ENCODE measurements around the gene ACKR1.

The ACKR1 gene

DNA sequence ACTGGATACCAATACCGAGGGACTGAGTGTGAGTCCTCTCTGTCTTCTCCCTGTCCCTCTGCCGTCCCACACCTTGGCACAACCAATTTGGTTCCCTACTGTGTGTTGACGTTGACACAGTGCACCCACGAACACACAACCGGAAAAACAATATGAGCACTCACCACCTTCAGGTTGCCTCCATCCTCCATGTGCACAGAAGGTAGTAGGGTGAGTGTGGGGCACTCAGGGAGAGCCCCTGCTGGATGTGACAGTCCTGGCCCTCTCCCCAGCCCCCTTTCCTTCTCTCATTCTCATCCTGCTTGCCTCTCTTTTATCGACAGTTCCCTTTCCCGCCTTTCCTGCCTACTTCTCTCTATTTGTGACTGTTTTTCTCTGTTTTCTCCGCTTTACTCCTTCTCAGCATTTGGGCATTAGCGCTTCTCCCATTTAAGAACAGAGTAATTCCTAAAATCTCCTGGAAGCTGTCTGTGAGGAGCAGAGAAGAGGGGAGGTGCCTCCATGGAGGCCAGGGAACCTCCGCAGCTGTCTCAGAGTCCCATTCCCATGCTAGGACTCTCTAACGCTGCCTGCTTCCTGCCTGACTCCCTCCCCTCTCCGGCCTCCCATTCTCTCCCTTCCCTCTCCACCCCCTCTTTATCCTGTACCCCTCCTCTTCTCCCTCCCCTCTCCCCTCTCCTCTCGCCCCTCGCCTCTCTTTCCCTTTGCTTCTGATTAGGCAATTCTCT, 16.9 kb upstream of the ACKR1 start:
- DNase-seq (ENCODE audit: low read depth in 2 of 2): no peak

DNA sequence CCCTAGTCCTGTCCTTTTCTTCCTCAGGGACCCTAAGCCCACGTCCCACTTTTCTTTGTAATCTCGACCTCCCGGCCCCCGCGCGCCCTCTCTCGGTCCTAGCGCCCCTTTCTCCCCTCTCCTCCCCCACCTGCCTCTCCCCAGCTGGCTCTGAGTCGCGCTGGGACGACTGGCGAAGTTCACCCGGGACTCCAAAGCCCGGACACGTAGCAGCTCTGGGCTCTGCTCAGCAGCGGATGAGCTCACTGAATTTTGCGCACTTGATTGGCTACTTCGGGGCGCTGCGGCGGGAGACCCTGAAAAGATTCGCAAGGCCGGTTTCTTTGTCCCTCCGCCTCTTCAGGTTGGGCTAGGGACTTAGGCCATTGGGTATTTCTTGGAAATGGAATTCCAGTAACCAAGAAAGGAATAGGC, 16.3 kb upstream of the ACKR1 start:
- no peak for DNase-seq (ENCODE audit: low read depth in 2 of 2)

DNA sequence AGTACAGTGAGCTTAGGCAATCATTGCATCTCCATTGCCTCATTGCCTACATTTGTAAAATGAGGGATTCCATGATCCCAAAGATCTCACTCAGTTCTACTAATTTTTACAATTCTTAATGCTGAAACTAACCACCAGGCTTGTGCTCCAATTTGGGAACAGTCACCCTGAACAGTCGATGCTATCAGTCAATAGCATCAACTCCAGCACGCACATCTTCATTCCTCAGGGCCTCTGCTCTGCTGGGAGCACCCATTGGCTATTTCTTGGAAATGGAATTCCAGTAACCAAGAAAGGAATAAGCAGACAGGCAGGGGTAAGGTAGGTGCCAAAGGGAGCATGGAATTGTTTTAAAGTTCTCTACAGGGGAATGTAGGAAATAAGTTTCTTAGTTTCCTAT, 14.2 kb upstream of the ACKR1 start:
- no peak for DNase-seq (ENCODE audit: low read depth in 2 of 2)

DNA sequence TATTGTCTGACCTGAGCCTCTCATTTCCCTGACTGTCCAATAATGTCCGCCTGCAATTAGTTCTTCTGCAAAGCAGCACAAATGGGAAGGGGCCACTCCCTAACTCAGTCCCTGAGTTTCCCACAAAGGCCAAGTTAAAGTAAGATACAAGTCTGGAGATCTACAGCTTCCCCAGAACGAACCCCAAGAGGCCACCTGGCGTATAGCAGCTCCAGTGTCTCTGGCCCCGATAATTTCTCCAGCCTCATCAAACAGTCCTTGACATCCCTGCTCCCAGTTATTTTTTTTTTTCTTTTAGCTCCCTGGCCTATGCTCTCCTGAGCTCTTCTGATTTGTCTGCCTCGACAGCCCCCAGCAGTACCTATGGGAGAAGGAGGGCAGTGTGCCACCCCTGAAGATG, 8.1 kb upstream of the ACKR1 start:
- DNase-seq (ENCODE audit: low read depth in 2 of 2): no peak

DNA sequence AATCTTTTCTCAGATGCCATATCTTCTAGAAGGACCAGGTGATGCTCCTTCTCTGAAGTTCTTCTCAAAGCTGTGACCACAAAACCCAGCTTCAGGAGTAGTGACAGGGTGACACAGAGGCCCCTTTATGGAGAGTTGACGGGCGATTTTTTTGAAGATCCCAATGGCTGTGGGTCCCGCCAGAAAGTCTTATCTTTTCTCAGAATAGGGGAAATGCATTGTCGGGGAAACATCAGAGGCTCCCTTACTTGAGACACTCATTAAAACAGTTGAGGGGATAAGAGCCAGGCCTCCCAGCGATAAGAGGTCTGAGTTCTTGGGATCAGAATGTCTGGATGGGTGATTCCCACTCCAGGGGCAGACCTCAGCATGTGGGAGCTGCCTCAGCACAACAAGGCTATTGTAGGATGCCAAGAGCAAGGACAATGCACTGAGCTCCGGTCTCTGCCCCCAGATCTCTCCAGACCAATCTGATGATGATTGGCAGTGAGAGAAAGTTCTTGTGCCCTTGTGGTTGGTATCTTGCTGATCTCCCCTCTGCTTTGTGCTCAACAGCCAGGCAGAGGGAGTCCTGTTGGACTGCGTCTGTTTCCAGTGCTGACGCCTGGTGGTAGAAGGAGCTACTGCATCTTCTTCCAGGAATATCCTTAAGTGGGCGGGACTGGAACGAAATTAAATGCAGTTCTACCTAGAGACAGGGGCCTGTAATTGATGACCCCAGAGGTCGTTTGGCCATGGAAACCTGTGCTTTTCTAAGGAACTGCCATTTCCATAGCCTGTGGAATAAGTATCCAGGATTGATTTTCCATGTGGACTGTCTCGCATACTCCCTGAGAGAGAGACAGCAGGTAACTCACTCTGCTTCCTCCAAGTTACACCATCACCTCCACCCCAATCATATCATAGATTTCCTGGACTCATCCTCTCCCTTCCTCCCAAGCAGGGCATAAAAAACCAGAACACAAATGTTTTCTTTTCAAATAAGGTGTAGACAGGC, 6.8 kb upstream of the ACKR1 start:
- no peak for DNase-seq (ENCODE audit: low read depth in 2 of 2)

DNA sequence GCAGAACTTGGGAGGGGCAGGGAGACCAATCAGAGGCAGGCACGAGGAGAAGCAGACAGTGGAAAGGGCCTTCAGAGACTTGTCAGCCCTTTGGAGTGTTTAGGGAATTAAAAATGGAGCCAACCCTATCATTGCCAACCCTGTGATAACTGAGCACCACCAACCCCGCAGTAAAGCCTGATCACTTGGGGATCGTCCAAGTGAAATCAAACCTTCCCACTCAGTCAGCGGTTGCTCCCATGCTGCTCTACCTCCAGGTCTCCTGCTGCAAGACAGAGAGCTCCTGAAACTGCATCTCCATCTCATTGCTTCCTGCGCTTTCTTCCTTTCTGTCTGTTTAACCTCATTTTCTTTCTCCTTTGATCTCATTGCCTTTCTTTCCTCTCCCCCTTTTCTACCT, 4.8 kb upstream of the ACKR1 start:
- DNase-seq (ENCODE audit: low read depth in 2 of 2): no peak

DNA sequence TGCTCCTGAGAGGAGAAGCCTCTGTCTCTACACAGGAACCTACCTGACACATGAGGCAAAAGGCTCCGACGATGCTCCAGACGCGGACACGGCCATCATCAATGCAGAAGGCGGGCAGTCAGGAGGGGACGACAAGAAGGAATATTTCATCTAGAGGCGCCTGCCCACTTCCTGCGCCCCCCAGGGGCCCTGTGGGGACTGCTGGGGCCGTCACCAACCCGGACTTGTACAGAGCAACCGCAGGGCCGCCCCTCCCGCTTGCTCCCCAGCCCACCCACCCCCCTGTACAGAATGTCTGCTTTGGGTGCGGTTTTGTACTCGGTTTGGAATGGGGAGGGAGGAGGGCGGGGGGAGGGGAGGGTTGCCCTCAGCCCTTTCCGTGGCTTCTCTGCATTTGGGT, 3.9 kb upstream of the ACKR1 start:
- DNase-seq (ENCODE audit: low read depth in 2 of 2): no peak

DNA sequence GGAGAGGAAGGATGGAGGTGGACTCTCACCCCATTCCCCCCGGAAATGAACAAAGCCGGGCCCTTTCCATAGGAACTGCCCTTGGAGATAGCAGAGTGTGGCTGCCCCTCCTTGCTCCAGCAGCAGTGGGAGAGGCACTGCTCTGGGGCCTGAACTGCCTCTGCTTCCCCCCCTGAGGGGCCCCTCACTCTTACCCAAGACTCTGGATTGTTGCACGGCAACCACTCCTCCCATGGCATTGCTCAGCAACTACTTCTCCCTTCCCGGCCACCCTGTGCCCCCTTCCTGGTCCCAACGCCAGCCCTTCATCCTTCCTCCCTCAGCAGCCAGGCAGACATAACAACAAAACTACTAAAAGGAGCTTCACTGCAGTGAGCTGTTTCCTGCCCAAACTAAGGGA, 3.0 kb upstream of the ACKR1 start:
- DNase-seq (ENCODE audit: low read depth in 2 of 2): no peak

DNA sequence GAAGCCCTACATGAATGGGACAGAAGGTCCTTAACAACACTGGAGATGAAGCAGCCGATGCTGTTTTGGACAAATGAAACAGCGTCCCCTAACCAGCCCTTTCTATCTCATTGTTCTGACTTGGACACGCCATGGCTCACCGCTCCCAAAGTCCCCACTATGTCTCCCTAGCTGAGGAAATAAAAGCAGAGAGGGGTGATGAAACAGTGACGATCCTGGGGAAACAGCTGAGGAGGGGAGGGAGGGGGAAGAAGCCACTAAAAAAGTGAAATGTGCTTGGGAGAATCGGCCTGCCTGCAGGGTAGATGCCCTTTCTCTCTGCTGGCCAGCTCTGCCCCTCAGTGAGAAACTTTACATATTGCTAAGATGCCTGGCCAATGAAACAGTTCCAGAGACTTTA, 1.1 kb upstream of the ACKR1 start:
- no peak for DNase-seq (ENCODE audit: low read depth in 2 of 2)

DNA sequence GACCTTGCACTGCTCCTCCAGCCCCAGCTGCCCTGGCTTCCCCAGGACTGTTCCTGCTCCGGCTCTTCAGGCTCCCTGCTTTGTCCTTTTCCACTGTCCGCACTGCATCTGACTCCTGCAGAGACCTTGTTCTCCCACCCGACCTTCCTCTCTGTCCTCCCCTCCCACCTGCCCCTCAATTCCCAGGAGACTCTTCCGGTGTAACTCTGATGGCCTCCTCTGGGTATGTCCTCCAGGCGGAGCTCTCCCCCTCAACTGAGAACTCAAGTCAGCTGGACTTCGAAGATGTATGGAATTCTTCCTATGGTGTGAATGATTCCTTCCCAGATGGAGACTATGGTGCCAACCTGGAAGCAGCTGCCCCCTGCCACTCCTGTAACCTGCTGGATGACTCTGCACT, 550 bp downstream of the ACKR1 start:
- DNase-seq (ENCODE audit: low read depth in 2 of 2): no peak

DNA sequence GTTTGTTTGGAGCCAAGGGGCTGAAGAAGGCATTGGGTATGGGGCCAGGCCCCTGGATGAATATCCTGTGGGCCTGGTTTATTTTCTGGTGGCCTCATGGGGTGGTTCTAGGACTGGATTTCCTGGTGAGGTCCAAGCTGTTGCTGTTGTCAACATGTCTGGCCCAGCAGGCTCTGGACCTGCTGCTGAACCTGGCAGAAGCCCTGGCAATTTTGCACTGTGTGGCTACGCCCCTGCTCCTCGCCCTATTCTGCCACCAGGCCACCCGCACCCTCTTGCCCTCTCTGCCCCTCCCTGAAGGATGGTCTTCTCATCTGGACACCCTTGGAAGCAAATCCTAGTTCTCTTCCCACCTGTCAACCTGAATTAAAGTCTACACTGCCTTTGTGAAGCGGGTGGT, 1.4 kb downstream of the ACKR1 start:
- DNase-seq (ENCODE audit: low read depth in 2 of 2): no peak

DNA sequence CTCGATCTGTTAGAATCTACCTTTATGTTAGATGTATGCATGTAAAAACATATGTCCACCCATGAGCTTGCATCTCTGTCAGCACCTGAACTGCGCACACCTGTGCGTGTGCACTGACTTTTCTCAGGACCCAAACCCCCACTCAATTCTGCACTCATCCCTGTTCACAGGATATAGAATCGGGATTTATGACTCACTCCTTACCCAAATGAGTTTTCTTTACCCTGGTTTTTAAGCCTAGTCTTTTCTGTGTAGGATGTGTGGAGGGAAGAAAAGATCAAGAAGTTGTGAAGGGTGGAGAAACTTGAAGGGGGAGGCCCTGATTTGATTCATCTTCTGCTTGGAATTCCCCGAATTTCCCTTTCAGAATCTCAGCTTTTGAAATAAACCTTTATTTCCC, 2.4 kb downstream of the ACKR1 start:
- DNase-seq (ENCODE audit: low read depth in 2 of 2): no peak

DNA sequence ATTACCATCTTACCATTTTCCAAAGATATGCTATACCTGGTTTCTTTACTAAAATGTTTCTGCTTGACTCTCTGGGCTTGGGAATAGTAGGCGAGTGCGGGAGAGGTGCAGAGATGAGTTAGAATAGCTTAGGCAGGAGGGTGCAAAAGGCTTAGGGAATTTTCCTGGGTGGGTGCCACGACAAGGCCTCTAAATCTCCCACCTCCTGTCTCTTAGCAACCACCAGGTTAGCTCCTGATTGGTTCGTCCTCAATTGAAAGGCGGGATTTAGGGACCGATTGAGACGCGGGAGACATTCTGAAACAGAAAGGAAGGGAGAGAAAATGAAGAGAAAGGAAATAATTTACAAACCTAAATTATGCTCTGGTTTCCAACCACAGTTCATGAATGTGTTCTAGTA, 3.1 kb downstream of the ACKR1 start:
- no peak for DNase-seq (ENCODE audit: low read depth in 2 of 2)

DNA sequence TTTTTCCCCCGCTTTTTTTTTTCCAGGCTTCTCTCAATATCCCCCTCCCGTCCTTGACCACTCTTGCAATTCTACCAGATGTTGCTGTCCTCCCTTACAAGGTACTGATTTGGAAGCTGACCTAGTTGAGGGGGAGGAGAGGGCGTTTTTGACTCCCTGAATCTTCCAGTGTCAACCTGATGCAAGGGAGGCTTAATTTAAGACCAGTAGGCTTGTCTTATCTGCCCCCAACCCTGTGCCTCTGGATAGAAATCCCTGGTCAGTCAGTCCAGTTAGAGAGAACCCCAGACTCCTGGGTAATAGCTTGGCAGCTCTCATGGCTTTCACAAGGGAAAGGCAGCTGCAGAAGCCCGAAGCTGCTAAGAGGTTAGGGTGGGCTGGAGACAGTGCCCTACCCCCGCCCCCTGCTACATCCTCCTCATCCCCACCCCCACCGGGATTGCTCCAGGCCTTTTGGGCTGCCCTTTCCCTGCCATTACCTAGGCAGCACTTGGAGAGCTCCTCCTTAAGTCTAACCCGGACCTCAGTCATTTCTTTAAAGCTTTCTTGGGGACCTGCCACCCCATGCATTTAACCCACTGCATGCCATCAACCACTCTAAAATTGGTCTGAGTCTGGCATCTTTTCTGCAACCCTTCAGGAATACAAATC, 3.6 kb downstream of the ACKR1 start:
- no peak for DNase-seq (ENCODE audit: low read depth in 2 of 2)

DNA sequence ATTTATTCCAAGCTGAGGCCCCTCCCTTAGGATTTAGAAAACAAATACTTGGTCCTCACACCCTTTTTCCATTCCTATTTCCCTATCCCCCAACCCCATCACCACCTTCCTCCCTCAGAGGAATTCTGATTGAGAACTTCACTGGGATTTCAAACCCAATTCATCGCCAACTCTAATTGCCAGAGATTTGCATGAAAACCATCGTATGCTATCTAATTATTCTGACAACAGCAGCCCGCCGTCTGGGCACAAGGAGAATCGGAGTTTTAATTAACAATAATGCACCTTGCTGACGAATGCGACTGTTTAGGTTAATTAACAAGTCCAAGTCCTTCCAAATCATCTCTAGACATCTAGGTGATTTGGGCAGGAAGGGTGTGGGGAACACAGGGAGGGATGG, 4.4 kb downstream of the ACKR1 start:
- no peak for DNase-seq (ENCODE audit: low read depth in 2 of 2)

DNA sequence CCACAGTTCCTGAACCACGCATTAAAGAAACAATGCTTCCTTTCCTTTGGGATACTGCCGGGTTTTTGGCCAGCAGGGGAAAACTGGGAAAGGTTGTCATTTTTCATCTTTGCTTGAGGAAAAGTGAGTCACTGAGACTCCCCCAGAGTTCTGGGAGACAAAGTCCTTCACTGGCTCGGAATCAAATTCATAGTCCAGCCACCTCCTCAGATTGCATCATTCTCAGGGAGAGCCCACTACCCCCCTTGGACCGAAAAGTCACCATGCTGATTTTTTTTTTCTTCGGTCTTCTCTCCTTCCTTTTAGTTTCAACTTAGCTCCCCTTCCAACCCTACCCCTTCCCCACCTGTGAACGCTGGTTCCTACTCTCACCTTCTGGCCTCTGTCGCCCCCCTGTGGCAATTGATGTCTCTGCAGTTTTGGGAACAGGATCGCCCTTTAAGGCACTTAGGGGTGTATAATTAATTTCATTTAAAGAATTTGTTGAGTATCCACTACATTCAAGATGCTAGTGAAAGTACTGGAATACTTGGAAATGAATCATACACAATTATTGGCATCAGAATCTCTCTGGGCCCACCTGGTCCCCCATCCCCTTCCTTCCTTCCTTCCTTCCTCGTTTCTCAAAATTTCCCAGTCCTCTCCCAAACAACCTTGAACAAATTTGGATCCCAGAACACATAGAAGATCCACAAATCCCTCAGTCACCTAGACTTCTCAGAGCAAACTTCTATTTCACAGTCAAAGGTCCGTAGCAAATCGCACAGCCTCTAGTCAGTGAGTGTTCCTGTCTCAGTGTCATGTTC, 6.9 kb downstream of the ACKR1 start:
- DNase-seq (ENCODE audit: low read depth in 2 of 2): peak in 1 of 2 donors; percentile 24

DNA sequence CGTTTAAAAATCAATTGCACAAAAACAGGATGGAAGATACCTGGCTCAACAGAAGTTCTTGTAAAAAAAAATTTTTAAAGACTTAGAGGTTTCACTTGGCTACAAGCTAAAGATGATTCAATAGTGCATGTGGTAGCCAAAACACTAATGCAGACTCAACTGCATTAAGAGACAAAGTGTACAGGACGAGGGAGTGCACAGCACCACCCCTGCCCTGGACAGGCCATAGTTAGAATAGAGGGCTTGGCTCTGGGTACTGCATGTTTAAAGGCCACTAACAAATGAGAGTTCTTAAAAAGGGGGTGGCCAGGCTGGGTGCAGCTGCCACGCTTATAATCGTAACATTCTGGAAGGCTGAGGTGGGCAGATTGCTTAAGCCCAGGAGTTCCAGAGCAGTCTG, 7.9 kb downstream of the ACKR1 start:
- DNase-seq (ENCODE audit: low read depth in 2 of 2): no peak

DNA sequence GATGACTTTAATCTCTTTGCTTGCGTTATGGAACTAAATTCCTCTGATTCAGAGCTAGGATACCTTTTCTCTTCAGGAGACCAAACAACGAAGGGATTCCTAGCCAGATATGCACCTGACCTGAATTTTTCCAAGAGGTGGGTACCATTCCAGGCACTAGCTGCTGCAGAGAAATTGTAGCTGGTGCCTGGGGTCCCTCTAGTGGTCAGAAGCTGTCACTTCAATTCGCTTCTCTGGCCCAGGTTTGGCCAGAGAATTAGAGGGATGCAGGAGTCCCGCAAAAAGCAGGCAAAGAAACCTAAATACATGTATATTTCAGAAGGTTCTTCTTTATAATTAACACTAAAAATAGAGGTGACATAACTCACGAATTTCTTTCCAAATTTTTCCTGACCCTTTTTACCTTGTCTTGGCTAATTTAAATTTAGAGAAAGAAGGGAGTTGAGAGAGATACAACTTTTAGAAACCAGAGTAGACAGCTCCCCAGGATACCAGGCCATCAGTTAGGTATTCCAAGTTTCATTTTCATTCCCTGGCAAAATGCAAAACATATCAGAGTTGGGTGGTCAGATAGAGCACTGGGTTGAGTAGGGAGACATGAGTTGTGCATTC, 9.6 kb downstream of the ACKR1 start:
- DNase-seq (ENCODE audit: low read depth in 2 of 2): peak in 1 of 2 donors; percentile 3

DNA sequence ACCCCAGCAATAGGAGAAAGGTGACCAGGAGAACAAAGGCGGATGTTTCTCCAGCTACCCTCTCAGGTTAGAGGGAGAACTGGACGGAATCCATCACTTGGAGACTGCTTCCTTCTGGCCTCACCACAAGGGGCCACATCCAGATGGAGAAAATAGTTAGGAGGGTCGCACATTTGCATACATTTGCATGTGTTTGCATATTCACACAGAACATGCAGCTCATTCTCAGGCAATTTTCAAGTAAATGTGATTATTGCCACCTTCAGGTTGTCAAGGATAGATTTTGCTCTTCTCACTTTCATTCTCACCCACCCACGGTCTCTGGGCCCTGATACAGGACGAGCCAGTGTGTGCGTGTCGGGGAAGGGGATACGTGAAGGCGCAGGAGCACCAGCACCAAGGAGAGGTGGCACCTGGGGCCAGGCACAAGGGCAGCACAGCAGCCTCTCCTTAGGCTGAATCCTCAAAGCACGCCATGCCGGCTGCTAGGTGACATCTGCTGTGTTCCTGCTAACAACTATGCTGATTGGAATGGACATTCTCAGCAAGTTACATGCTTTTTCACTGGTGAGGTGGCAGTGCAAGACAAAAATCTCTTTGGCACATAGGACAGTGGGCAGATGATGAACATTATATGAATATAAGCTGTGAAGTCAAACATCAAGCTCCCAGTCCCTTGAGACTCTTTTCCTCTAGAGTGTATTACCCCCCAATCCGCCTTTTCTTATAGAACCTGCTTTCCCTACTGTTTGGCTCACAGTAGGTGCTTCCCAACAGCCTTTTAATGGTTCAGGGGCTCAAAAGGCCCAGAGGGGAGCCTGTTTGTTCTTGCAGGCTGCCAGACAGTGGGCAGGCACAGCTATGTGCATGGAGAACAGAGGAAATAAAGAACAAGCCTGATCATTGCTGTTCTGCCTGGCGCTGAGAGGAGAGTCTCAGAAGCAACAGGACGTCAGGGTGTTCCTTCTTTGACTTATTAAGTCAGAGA, 14.3 kb downstream of the ACKR1 start:
- DNase-seq (ENCODE audit: low read depth in 2 of 2): no peak

Data from stimulated activated CD8-positive, alpha-beta memory T cell treated with anti-CD3 and anti-CD28 coated beads, Interleukin-2, amount 100 ng/mL, for 1 hour (primary cell).